AG04449 (cell line): ENCODE data around the gene CAPN2.

Source experiments
- CTCF ChIA-PET: fragments of 350-600 bp; formaldehyde crosslinking; extraction: SDS; loops from one replicate; lab custom pipeline; 2021; ENCODE audit warnings: antibody characterized with exemption; lab: Yijun Ruan, JAX
- POLR2A ChIA-PET: fragments of 400-600, 350-600 bp; formaldehyde crosslinking; extraction: SDS; loops from one replicate; lab custom pipeline; 2020; ENCODE audit warnings: antibody characterized with exemption, inconsistent platforms; lab: Yijun Ruan, JAX
- DNase-seq: peaks from one replicate; pipeline ENCODE4 v3.0.0-alpha.2; 2010; ENCODE audit warnings: low read depth, low spot score
- H3K4me3 ChIP-seq: 2 replicates; pipeline ENCODE4 v1.5.1; 2011; ENCODE audit warnings: low read depth, mild to moderate bottlenecking, control low read depth, low read length
- TF ChIP-seq, protein P1 (sequence below): IDR thresholded peaks from one replicate; pipeline ENCODE4 v1.5.1; 2011; ENCODE audit warnings: mild to moderate bottlenecking, moderate library complexity, low read length, control low read depth, inconsistent platforms; ENCODE audit not compliant: insufficient read depth; ENCODE audit errors: missing control alignments

The CAPN2 gene

DNA sequence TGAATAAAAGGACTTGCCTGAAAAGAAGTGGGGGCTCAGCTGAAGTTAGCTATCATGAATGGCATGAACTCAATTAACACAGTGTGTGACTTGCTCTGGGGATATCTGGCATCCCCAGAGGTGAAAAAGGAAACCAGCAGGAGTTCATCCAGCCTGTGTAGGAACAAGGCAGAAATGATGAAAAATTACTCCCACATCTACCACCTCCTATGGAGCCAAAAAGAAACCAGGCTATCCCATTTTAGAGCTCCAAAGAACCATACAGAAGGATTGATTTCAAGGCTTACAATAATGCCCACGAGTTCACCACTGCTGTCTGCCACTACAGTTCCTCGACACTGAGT lies 108.1 kb downstream of the CAPN2 start:
- POLR2A ChIA-PET, result interaction anchor here (1.7 kb wide), 1 partner anchor 25 kb away, joined by 7 read pairs; the partner anchor contains the start of gene TP53BP2
- DNase-seq, result no peak
- H3K4me3 ChIP-seq, result no peak overlapping the region
- TF ChIP-seq, protein P1, sequence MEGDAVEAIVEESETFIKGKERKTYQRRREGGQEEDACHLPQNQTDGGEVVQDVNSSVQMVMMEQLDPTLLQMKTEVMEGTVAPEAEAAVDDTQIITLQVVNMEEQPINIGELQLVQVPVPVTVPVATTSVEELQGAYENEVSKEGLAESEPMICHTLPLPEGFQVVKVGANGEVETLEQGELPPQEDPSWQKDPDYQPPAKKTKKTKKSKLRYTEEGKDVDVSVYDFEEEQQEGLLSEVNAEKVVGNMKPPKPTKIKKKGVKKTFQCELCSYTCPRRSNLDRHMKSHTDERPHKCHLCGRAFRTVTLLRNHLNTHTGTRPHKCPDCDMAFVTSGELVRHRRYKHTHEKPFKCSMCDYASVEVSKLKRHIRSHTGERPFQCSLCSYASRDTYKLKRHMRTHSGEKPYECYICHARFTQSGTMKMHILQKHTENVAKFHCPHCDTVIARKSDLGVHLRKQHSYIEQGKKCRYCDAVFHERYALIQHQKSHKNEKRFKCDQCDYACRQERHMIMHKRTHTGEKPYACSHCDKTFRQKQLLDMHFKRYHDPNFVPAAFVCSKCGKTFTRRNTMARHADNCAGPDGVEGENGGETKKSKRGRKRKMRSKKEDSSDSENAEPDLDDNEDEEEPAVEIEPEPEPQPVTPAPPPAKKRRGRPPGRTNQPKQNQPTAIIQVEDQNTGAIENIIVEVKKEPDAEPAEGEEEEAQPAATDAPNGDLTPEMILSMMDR, result no peak
- CTCF ChIA-PET, result interaction anchor here (1.0 to 1.6 kb wide), 2 partner anchors 9 kb away, joined by 3 to 5 read pairs; no protein-coding TSS in a partner anchor

DNA sequence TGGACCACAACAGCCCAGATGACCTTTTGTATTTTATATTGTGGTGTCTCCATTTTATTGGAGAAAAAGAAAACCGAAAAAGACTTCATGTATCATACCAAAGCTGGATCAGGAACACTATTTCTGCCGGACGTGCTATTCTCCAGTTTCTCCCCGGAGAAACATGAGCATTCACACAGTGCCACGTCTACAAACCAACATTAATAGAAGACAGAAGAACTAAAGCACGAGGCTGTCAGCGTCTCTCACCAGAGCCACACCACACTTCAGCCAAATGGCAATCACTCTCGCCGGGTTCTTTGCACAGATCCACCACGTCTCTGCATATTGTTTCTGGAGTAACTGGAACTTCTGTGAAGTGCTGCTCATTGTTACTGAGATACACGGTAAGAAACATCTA lies 108.6 kb downstream of the CAPN2 start:
- POLR2A ChIA-PET, result no interaction called here
- TF ChIP-seq, protein P1, result no peak
- DNase-seq, result no peak
- H3K4me3 ChIP-seq, result no peak overlapping the region
- CTCF ChIA-PET, result interaction anchor here (1.6 to 1.8 kb wide), 2 partner anchors 8 to 10 kb away, joined by 5 to 8 read pairs; no protein-coding TSS in a partner anchor

DNA sequence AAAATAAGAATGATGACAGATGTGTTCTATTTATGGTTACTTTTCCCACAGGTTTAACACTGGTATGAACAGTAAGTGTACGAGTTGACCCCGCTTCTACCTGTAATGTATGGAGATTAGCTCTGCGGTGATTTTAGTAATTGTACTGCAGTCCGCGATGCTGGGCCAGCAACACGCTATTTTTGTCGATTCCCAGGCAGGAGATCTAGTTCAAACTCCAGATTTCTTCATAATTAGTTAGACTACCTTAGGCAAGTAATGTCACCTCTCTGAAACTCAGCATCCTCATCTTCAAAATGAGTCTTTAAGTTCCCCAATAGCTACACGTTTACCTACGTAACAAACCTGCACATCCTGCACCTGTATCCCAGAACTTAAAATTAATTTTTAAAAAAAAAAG lies 111.9 kb downstream of the CAPN2 start:
- CTCF ChIA-PET, result interaction anchor here (0.9 to 2.3 kb wide), 4 partner anchors 12 to 226 kb away, joined by 4 to 10 read pairs (median 8); partner anchors contain the start of gene TP53BP2

DNA sequence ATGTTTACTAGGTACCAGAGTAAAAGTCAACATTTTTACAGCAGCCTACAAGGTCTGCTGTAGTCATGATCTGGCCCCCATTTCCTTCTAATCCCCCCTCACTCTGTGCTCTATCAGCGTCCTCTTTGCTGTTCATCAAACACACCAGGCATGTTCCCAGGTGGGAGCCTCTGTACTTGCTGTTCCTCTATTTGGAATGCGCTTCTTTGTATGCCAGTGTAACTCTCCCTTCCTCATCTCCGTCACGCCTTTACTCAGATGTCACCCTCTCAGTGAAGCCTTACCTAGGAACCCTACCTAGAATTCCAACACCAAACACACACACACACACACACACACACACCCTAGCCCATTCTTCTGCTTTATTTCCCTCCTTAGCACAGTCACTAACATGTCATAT lies 112.4 kb downstream of the CAPN2 start:
- no peak for DNase-seq
- TF ChIP-seq, protein P1, result no peak
- CTCF ChIA-PET, result interaction anchor here (0.9 to 2.3 kb wide), 5 partner anchors 13 to 226 kb away, joined by 3 to 10 read pairs (median 5); partner anchors contain the start of gene TP53BP2
- POLR2A ChIA-PET, result no interaction called here
- no peak overlapping the region for H3K4me3 ChIP-seq

More for the DNA sequence above, 111.9 kb downstream of the CAPN2 start:
- no peak for DNase-seq
- H3K4me3 ChIP-seq, result no peak overlapping the region
- POLR2A ChIA-PET, result no interaction called here
- TF ChIP-seq, protein P1, result no peak
